HepG2 (cell line): ENCODE data around the gene CLIC1. TPM values are rescaled to one million over a fixed set of nuclear protein-coding genes. Genes with fewer than 3 reads are reported as not detected.

Experiments used
- ARID2 ChIP-seq: sonication (generic); formaldehyde crosslinking; IDR thresholded peaks from 2 replicates; pipeline ENCODE4 v1.8.1; 2022; ENCODE audit warnings: mild to moderate bottlenecking, missing genetic modification reagents, borderline replicate concordance
- ARNT2 ChIP-seq: sonication (generic); formaldehyde crosslinking; IDR thresholded peaks from 2 replicates; pipeline ENCODE4 v1.8.0; 2022; ENCODE audit warnings: mild to moderate bottlenecking, low read depth, missing genetic modification reagents, moderate library complexity
- ATRX ChIP-seq: sonication (generic); formaldehyde crosslinking; IDR thresholded peaks from 2 replicates; pipeline ENCODE4 v1.4.0; 2020; ENCODE audit warnings: missing genetic modification reagents, borderline replicate concordance
- BORCS8-MEF2B ChIP-seq: sonication (generic); formaldehyde crosslinking; IDR thresholded peaks from 2 replicates; pipeline ENCODE4 v1.8.0; 2022; ENCODE audit warnings: mild to moderate bottlenecking, missing genetic modification reagents
- CCDC6 ChIP-seq: sonication (generic); formaldehyde crosslinking; IDR thresholded peaks from 2 replicates; pipeline ENCODE4 v1.8.1; 2022; ENCODE audit warnings: mild to moderate bottlenecking, missing genetic modification reagents, moderate library complexity
- CHD4 ChIP-seq: fragments of 200-600 bp; sonication (generic); IDR thresholded peaks from 2 replicates; pipeline ENCODE4 v1.7.0; 2017; ENCODE audit warnings: mild to moderate bottlenecking, low read length, borderline replicate concordance
- ESRRA ChIP-seq: sonication (generic); formaldehyde crosslinking; IDR thresholded peaks from 2 replicates; pipeline ENCODE4 v1.5.1; 2020; ENCODE audit warnings: mild to moderate bottlenecking, low read depth, missing genetic modification reagents
- FOXP4 ChIP-seq: sonication (generic); formaldehyde crosslinking; IDR thresholded peaks from 2 replicates; pipeline ENCODE4 v1.4.0; 2020; ENCODE audit warnings: missing genetic modification reagents
- GTF2F1 ChIP-seq: fragments of 150-350 bp; IDR thresholded peaks from 2 replicates; pipeline ENCODE4 v1.6.1; 2014; ENCODE audit warnings: low read length
- HNF4A ChIP-seq: sonication (generic); formaldehyde crosslinking; IDR thresholded peaks from 2 replicates; pipeline ENCODE4 v1.4.0; 2020; ENCODE audit warnings: missing genetic modification reagents
- IRX3 ChIP-seq: sonication (generic); formaldehyde crosslinking; IDR thresholded peaks from 2 replicates; pipeline ENCODE4 v1.8.1; 2023; ENCODE audit warnings: mild to moderate bottlenecking, low read depth, missing genetic modification reagents, borderline replicate concordance
- NR2C2 ChIP-seq: sonication (generic); formaldehyde crosslinking; IDR thresholded peaks from 2 replicates; pipeline ENCODE4 v1.4.0; 2020; ENCODE audit warnings: missing genetic modification reagents, mild to moderate bottlenecking, moderate library complexity, borderline replicate concordance
- PPARG ChIP-seq: conservative IDR thresholded peaks from 2 replicates; pipeline ENCODE4 v1.6.1; 2016; ENCODE audit warnings: missing biosample characterization, missing genetic modification reagents
- RELA ChIP-seq: sonication (generic); formaldehyde crosslinking; IDR thresholded peaks from 2 replicates; pipeline ENCODE4 v1.4.0; 2020; ENCODE audit warnings: missing genetic modification reagents
- SOX6 ChIP-seq, 2 experiments: fragments of 450-650 bp in 1 of 2; sonication (generic) in 1 of 2; formaldehyde crosslinking in 1 of 2; IDR thresholded peaks; 2 replicates each; pipeline versions ENCODE4 v1.4.0 to v1.6.1; 2017 to 2020; ENCODE audit warnings: antibody characterized with exemption in 1 of 2, mild to moderate bottlenecking in 1 of 2, missing genetic modification reagents in 1 of 2
- TFAP4 ChIP-seq: sonication (generic); IDR thresholded peaks from 2 replicates; pipeline ENCODE4 v1.6.1; 2016; ENCODE audit warnings: low read depth, borderline replicate concordance
- TOPORS ChIP-seq: sonication (generic); formaldehyde crosslinking; IDR thresholded peaks from 2 replicates; pipeline ENCODE4 v1.8.0; 2023; ENCODE audit warnings: mild to moderate bottlenecking, missing genetic modification reagents
- YEATS4 ChIP-seq: sonication (generic); formaldehyde crosslinking; IDR thresholded peaks from 2 replicates; pipeline ENCODE4 v1.4.0; 2020; ENCODE audit warnings: missing genetic modification reagents, borderline replicate concordance
- ZNF207 ChIP-seq: fragments of 450-650 bp; IDR thresholded peaks from 2 replicates; pipeline ENCODE4 v1.6.1; 2016; ENCODE audit warnings: antibody characterized with exemption, borderline replicate concordance
- ZNF274 ChIP-seq: sonication (generic); formaldehyde crosslinking; IDR thresholded peaks from 2 replicates; pipeline ENCODE4 v1.5.1; 2020; ENCODE audit warnings: mild to moderate bottlenecking, missing genetic modification reagents
- ZNF30 ChIP-seq: sonication (generic); formaldehyde crosslinking; IDR thresholded peaks from 2 replicates; pipeline ENCODE4 v1.5.0; 2020; ENCODE audit warnings: mild to moderate bottlenecking, missing genetic modification reagents
- ZNF34 ChIP-seq: sonication (generic); formaldehyde crosslinking; IDR thresholded peaks from 2 replicates; pipeline ENCODE4 v1.4.0; 2020; ENCODE audit warnings: mild to moderate bottlenecking, missing genetic modification reagents, borderline replicate concordance
- ZNF543 ChIP-seq: sonication (generic); formaldehyde crosslinking; IDR thresholded peaks from 2 replicates; pipeline ENCODE4 v1.4.0; 2020; ENCODE audit warnings: mild to moderate bottlenecking, missing genetic modification reagents
- ZNF772 ChIP-seq: sonication (generic); formaldehyde crosslinking; IDR thresholded peaks from 2 replicates; pipeline ENCODE4 v1.5.0; 2020; ENCODE audit warnings: mild to moderate bottlenecking, missing genetic modification reagents
- ZNF773 ChIP-seq: sonication (generic); formaldehyde crosslinking; IDR thresholded peaks from 2 replicates; pipeline ENCODE4 v1.4.0; 2020; ENCODE audit warnings: missing genetic modification reagents, borderline replicate concordance
- ZNF782 ChIP-seq: sonication (generic); formaldehyde crosslinking; IDR thresholded peaks from 2 replicates; pipeline ENCODE4 v1.4.0; 2020; ENCODE audit warnings: missing genetic modification reagents, mild to moderate bottlenecking, borderline replicate concordance
- polyA plus RNA-seq, 8 experiments: library from polyadenylated mRNA; depleted of rRNA in 3 of 8; stranded (reverse) in 7 of 8; unstranded in 1 of 8; fragments of >200 nt; fragmentation: Illumina TruSeq in 4 of 8; extraction: Trizol in 4 of 8; gene quantifications; 2 replicates each; pipeline versions ENCODE4 v1.2.1 to v1.2.3, GENCODE V29; 2011 to 2016; ENCODE audit warnings: low read depth in 4 of 8, missing spikeins in 1 of 8, mixed read lengths in 1 of 8; ENCODE audit not compliant: insufficient read depth in 1 of 8
- total RNA-seq, 5 experiments: library from RNA; depleted of rRNA; stranded (reverse); fragments of >200 nt; fragmentation: Illumina TruSeq; extraction: Trizol; gene quantifications; 2 replicates each; pipeline ENCODE4 v1.2.3, GENCODE V29; 2016; ENCODE audit warnings: low read depth in 1 of 5

Gene CLIC1
- total and polyA plus RNA-seq, 2 of the 13 experiments (the other 11 are each of a cell fraction or from before 2014, with no cell fraction given) = 602 to 891 TPM

- TF ChIP-seq ZNF207 (no peak), ZNF773 (CRISPR knock-in tag) (no peak), RELA (no peak), NR2C2 (CRISPR knock-in tag) (no peak), TFAP4 (no peak), GTF2F1 (no peak), CHD4 (no peak), ESRRA (no peak), IRX3 (peak; percentile 54; the same call in 1 of the 2 replicates), FOXP4 (CRISPR knock-in tag) (0 out of 2 replicates have a peak, but pooled peaks have one; percentile 11), SOX6 (IDR thresholded peaks at IDR 0.05) (no peak), SOX6 (CRISPR knock-in tag; IDR thresholded peaks at IDR 0.05) (0 out of 2 replicates have a peak, but pooled peaks have one; percentile 39), ARNT2 (CRISPR knock-in tag) (peak; percentile 78; the same call in 1 of the 2 replicates), ZNF274 (CRISPR knock-in tag) (peak; percentile 69), BORCS8-MEF2B (CRISPR knock-in tag) (peak; percentile 65; the same call in 1 of the 2 replicates), ATRX (no peak), ZNF772 (peak; percentile 88), ZNF30 (CRISPR knock-in tag) (no peak), YEATS4 (CRISPR knock-in tag) (0 out of 2 replicates have a peak, but pooled peaks have one; percentile 2), HNF4A (CRISPR knock-in tag) (0 out of 2 replicates have a peak, but pooled peaks have one; percentile 2), PPARG (no peak), TOPORS (CRISPR knock-in tag) (peak; percentile 92), ARID2 (CRISPR knock-in tag) (peak; percentile 94), CCDC6 (CRISPR knock-in tag) (peak; percentile 95; the same call in 1 of the 2 replicates), ZNF782 (CRISPR knock-in tag) (peak; percentile 84; the same call in 1 of the 2 replicates), ZNF543 (CRISPR knock-in tag) (no peak), ZNF34 (CRISPR knock-in tag) (no peak; the same call in 1 of the 2 replicates)
Measured at GRCh38 chr6:31729979-31730630, 6.2 kb downstream of the CLIC1 start (continued).
